Skeletal muscle tissue (tissue), 4 donors: Measurements from ENCODE around the gene TAS2R38. TPM values are rescaled to one million over a fixed set of nuclear protein-coding genes. Genes with fewer than 3 reads are reported as not detected.

Experiments
- H3K27ac ChIP-seq: one replicate; pipeline ENCODE4 v1.7.0; 2013; ENCODE audit warnings: mild to moderate bottlenecking, low read depth, low read length, inconsistent platforms
- H3K27me3 ChIP-seq, 3 donors: one replicate each; pipeline ENCODE4 v1.7.0; 2013; ENCODE audit warnings: low read length in 3 of 3; ENCODE audit not compliant: control insufficient read depth in 3 of 3, insufficient read depth in 3 of 3
- H3K36me3 ChIP-seq, 3 donors: one replicate each; pipeline ENCODE4 v1.7.0; 2013; ENCODE audit warnings: low read length in 3 of 3; ENCODE audit not compliant: control insufficient read depth in 3 of 3, insufficient read depth in 3 of 3
- H3K4me1 ChIP-seq, 3 donors: one replicate each; pipeline ENCODE4 v1.7.0; 2013; ENCODE audit warnings: low read length in 3 of 3, mild to moderate bottlenecking in 3 of 3; ENCODE audit not compliant: control insufficient read depth in 3 of 3, insufficient read depth in 3 of 3
- H3K4me3 ChIP-seq, 3 donors: one replicate each; pipeline ENCODE4 v1.7.0; 2013; ENCODE audit warnings: low read length in 3 of 3
- H3K9ac ChIP-seq, 3 donors: one replicate each; pipeline ENCODE4 v1.7.0; 2013; ENCODE audit warnings: low read length in 3 of 3, mild to moderate bottlenecking in 3 of 3, moderate library complexity in 2 of 3, low read depth in 1 of 3
- H3K9me3 ChIP-seq, 3 donors: one replicate each; pipeline ENCODE4 v1.7.0; 2013; ENCODE audit warnings: low read length in 3 of 3; ENCODE audit not compliant: control insufficient read depth in 3 of 3
- total RNA-seq: library from RNA; depleted of rRNA; stranded (reverse); fragments of >200 nt; gene quantifications from one replicate; pipeline ENCODE4 v1.2.3, GENCODE V29; 2014
- donor health status: Osteomylitis.

TAS2R38 gene
- total RNA-seq = not detected

DNA sequence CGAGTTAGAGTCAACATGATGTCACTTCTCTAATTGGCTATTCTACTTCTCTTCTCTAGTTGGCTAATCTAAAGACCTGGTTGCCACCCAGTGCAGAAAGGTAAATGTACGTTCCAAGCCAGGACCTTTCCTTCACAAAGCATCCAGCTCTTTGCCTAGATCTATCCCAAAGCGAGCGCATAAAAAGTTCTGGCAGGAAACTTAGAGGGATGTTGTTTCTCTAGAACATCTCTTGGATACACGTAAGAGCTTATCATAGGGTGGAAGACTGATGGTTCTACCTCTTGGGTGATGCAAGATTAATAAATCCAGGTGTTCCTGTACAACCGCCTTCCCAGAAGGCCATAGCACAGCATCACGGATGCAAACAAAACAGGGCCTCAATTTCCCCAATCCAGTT, at the start of gene TAS2R38:
Gene TAS2R38, minus strand, starts transcription at position 101 of the 400 bp plus-strand sequence. Its CDS starts 84 bp downstream, at position 17.
- Histone ChIP-seq H3K4me1 (no peaks in the 10 kb centered on the region), H3K4me3 (no peak within 1 kb of the TSS), H3K9me3 (peaks cover 0 to 2% (median 0%) of the 10 kb centered on the region in 3 donors), H3K9ac (no peak within 1 kb of the TSS), H3K27me3 (no peaks in the 10 kb centered on the region), H3K27ac (no peak within 1 kb of the TSS), H3K36me3 (no peaks in the 10 kb centered on the region)

- Histone ChIP-seq H3K27me3 (no peaks in the 10 kb centered on the region), H3K4me3 (no peak overlapping the region), H3K4me1 (no peaks in the 10 kb centered on the region), H3K36me3 (no peaks in the 10 kb centered on the region), H3K9ac (no peak overlapping the region), H3K27ac (no peak overlapping the region), H3K9me3 (no peaks in the 10 kb centered on the region)
Observed at GRCh38 chr7:142018154-142018553, 44.6 kb upstream of the TAS2R38 start.

DNA sequence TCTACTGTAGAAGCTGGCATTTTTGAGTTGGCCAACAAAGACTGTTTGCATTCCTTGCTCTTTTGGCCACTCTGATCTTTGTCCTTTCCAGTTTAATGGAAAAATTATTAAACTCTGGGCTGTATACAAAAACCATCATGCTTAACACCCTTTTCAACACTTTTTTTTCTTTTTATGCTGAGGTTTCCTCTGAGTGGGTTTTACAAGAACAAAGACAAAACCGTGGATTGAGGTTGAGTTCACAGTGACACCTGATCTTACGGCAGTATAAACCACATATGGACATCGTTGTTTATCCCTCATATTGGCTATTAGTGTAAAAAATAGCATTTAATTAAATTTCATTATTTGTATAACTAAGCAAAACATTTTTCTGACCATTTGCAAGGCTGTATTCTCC, 43.9 kb upstream of the TAS2R38 start:
- H3K36me3 ChIP-seq = no peaks in the 10 kb centered on the region
- no peak overlapping the region for H3K27ac ChIP-seq
- no peaks in the 10 kb centered on the region for H3K27me3 ChIP-seq
- no peak overlapping the region for H3K9ac ChIP-seq
- H3K9me3 ChIP-seq = no peaks in the 10 kb centered on the region
- no peaks in the 10 kb centered on the region for H3K4me1 ChIP-seq
- no peak overlapping the region for H3K4me3 ChIP-seq

DNA sequence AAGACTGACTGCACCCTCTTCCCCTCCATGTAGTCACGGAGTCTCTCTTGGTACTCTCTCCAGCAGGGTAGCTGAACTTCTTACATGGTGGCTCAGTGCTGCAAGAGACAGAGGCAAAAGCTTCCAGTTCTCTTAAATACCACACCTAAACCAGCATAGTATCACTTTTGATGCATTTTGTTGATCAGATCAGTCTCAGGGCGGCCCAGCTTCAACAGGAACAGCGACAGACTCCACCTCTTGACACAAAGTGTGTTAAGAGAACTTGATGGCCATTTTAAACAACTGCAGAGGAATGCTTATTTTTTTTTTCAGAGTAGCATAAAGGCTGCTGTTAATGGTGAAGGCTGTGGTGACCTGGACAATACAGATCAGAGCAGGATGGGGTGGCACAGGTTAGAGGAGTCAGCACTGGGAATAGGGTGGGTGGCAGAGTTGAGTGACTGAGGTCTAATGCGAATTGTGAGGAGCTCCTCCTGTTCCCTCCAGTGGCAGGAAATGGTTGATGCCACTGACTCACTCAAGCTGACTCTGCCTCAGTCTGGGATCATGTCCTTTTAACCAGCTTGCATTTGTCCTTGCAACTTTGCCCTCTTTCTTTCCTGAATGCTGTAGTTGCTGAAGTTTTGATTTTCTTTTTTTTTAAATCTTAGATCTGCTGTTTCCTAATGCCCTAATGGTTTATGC, 39.4 kb upstream of the TAS2R38 start:
- Histone ChIP-seq H3K4me1 (no peaks in the 10 kb centered on the region), H3K27ac (no peak overlapping the region), H3K4me3 (no peak overlapping the region), H3K36me3 (no peaks in the 10 kb centered on the region), H3K9me3 (no peaks in the 10 kb centered on the region), H3K27me3 (no peaks in the 10 kb centered on the region), H3K9ac (no peak overlapping the region)

- Histone ChIP-seq H3K36me3 (no peaks in the 10 kb centered on the region), H3K4me1 (no peaks in the 10 kb centered on the region), H3K9ac (no peak overlapping the region), H3K4me3 (no peak overlapping the region), H3K9me3 (no peaks in the 10 kb centered on the region), H3K27ac (no peak overlapping the region), H3K27me3 (no peaks in the 10 kb centered on the region)
Observed at GRCh38 chr7:142010952-142011548, 37.5 kb upstream of the TAS2R38 start.

DNA sequence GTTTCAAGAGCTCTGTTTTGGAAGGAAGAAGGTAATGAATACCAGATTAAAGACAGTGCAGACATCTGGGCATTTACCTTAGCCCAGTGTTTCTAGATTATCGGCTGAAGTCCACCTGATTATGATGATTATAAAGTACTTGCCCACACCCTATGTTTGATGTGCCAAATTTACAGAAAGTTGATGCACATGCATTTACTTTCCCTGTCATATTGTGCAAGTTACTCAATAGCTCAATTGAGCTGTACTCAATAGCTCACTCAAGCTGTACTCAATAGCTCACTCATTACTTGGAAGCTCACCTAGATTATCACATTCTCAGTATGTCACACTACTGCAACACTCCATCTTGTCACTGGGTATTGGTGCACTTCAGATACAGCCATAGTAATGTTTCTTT, 35.6 kb upstream of the TAS2R38 start:
- no peaks in the 10 kb centered on the region for H3K27me3 ChIP-seq
- no peaks in the 10 kb centered on the region for H3K4me1 ChIP-seq
- no peak overlapping the region for H3K4me3 ChIP-seq
- H3K36me3 ChIP-seq = no peaks in the 10 kb centered on the region
- no peak overlapping the region for H3K27ac ChIP-seq
- H3K9ac ChIP-seq = no peak overlapping the region
- H3K9me3 ChIP-seq = no peaks in the 10 kb centered on the region

- H3K9ac ChIP-seq = no peak overlapping the region
- H3K36me3 ChIP-seq = no peaks in the 10 kb centered on the region
- H3K9me3 ChIP-seq = no peaks in the 10 kb centered on the region
- H3K4me3 ChIP-seq = no peak overlapping the region
- no peak overlapping the region for H3K27ac ChIP-seq
- H3K4me1 ChIP-seq = no peaks in the 10 kb centered on the region
- no peaks in the 10 kb centered on the region for H3K27me3 ChIP-seq
Observed at GRCh38 chr7:142006577-142006976, 33.0 kb upstream of the TAS2R38 start.

GRCh38 chr7:142002179-142002578, 28.6 kb upstream of the TAS2R38 start:
- Histone ChIP-seq H3K4me3 (no peak overlapping the region), H3K27ac (no peak overlapping the region), H3K4me1 (no peaks in the 10 kb centered on the region), H3K27me3 (no peaks in the 10 kb centered on the region), H3K9me3 (no peaks in the 10 kb centered on the region), H3K36me3 (no peaks in the 10 kb centered on the region), H3K9ac (no peak overlapping the region)

DNA sequence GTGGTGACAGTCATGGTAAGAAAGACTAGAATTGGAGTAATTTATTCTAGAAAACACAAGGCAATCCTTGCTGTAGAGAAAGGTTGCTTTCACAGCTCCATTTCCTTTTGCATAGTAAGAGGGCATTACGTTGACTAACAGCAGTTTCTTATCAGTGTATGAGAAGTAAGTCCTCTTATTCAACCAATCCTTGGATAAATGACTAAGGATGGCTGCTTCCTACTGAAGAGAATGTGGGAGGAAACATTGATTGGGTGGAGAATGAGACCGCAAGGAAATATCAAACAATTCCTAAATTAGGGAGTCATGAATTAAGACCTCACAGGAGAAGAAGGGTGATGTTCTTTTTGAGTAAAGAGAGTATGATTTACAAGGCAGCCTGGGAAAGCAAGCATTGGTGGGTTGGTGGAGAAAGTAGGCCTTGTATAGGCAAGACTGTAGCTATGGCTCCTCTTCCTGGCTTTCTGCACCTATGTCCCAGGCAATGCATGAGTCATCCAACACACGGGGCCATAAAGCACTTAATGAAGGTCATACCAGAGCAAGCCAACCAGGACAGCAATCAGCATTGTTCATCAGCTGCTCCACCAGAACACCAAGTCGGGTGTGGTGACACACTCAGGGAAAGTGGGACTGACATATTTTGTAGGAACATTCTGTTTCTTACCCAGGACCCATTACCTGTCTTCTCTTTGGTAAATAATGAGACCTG, 27.7 kb upstream of the TAS2R38 start:
- H3K36me3 ChIP-seq = no peaks in the 10 kb centered on the region
- H3K27me3 ChIP-seq = no peaks in the 10 kb centered on the region
- no peaks in the 10 kb centered on the region for H3K4me1 ChIP-seq
- H3K27ac ChIP-seq = no peak overlapping the region
- H3K9ac ChIP-seq = no peak overlapping the region
- H3K4me3 ChIP-seq = no peak overlapping the region
- H3K9me3 ChIP-seq = no peaks in the 10 kb centered on the region

DNA sequence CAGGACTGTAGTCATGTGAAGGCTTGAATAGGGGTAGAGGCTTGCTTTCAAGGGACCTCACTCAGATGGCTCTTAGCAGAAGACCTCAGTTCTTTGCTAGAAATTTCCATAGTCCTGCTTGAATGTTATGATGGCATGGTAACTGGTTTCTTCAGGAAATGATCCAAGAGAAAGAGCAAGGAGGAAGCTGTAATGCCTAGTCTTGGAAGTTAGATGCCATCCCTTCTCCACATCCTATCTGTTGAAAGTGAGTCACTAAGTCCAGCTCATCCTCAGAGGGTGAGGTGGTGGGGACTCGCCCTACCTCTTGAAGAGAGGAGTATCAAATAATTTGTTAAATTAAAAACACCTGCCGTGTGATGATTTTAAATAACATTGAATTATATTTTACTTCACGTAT, 26.7 kb upstream of the TAS2R38 start:
- H3K36me3 ChIP-seq = no peaks in the 10 kb centered on the region
- H3K4me3 ChIP-seq = no peak overlapping the region
- no peaks in the 10 kb centered on the region for H3K9me3 ChIP-seq
- H3K27me3 ChIP-seq = no peaks in the 10 kb centered on the region
- no peak overlapping the region for H3K27ac ChIP-seq
- H3K4me1 ChIP-seq = no peaks in the 10 kb centered on the region
- no peak overlapping the region for H3K9ac ChIP-seq
